GM18526 (cell line): ENCODE measurements around the gene SPART.

Source experiments
- POLR2A ChIP-seq: IDR thresholded peaks from 3 replicates; pipeline ENCODE4 v1.6.1; 2011; ENCODE audit not compliant: insufficient read length; ENCODE audit errors: extremely low read depth

SPART gene

GRCh38 chr13:36339600-36340155 is 6.5 kb downstream of the SPART start:
- no peak for TF ChIP-seq POLR2A

GRCh38 chr13:36337938-36338641 is 8.1 kb downstream of the SPART start:
- no peak for TF ChIP-seq POLR2A

GRCh38 chr13:36332986-36333385 is 13.2 kb downstream of the SPART start:
- TF ChIP-seq POLR2A = no peak

GRCh38 chr13:36331280-36331679 is 14.9 kb downstream of the SPART start:
- TF ChIP-seq POLR2A = no peak

- TF ChIP-seq POLR2A = no peak
Observed at GRCh38 chr13:36329361-36329760, 16.8 kb downstream of the SPART start.

- TF ChIP-seq POLR2A = no peak
Observed at GRCh38 chr13:36328821-36329220, 17.4 kb downstream of the SPART start.

GRCh38 chr13:36325912-36326311 is 20.3 kb downstream of the SPART start:
- TF ChIP-seq POLR2A = no peak

- no peak for TF ChIP-seq POLR2A
Observed at GRCh38 chr13:36323951-36324566, 22.1 kb downstream of the SPART start.

- no peak for TF ChIP-seq POLR2A
Observed at GRCh38 chr13:36323408-36323807, 22.8 kb downstream of the SPART start.

- TF ChIP-seq POLR2A = no peak
Observed at GRCh38 chr13:36313047-36313969, 32.9 kb downstream of the SPART start.

GRCh38 chr13:36310417-36311108 is 35.6 kb downstream of the SPART start:
- TF ChIP-seq POLR2A = no peak

- TF ChIP-seq POLR2A = no peak
Observed at GRCh38 chr13:36302289-36302688, 43.9 kb downstream of the SPART start.

GRCh38 chr13:36298535-36299068 is 47.6 kb downstream of the SPART start:
- no peak for TF ChIP-seq POLR2A

- no peak for TF ChIP-seq POLR2A
Observed at GRCh38 chr13:36297366-36298338, 48.5 kb downstream of the SPART start, which contains the start of gene CCDC169. CCDC169 (minus strand) TSS chr13:36297814; CDS start chr13:36297719, 95 bp downstream.

- TF ChIP-seq POLR2A = no peak
Observed at GRCh38 chr13:36294096-36294495, 52.1 kb downstream of the SPART start.
